ENCODE measurements around the gene GPRIN1. TPM values are rescaled to one million over a fixed set of nuclear protein-coding genes. Genes with fewer than 3 reads are reported as not detected.
A peak's percentile ranks its signal among the peaks of the same experiment; 100 is the strongest.

The GPRIN1 gene
- total RNA-seq, 1 donor from 2014 or later, result 0.67 TPM

DNA sequence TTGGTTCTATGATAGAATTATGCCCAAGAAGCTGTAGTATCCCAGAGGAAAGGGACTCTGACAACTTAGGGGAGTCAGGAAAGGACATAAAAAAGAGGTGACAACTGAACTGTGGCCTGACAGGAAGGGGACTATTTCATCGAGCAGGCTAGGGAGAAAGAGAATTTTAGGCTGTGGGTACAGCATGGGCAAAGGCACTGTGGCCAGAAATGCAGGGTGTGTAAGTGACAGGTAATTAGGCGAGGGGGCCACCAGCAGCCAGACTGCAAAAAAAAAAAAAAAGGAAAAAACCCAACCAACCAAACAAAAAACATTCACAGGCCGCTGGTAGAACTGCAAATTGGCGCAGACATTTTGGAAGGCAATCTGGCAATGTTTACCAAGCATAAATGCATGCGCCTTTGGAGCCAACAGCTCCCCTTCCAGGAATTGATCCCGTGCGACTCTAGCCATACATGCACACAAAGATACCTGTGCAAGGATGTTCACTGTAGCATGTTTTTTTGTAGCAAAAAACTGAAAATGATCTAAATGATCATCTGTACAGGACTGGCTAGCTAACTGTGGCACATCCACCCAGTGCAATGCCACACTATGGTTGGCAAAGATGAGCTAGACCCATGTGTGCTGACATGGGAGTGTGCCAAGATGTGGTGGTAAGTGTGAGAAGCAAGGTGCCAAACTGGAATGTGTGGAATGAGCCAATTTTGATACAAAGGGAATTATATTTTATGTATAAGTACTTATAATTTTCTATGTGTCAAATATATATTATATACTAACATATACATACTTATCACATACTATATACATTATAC is 21.6 kb upstream of the GPRIN1 start:
- Histone ChIP-seq H3K9ac (no peak overlapping the region), H3K4me3 (peak overlapping the region; percentile 54), H3K9me3 (ENCODE audit: low read depth) (no peaks in the 10 kb centered on the region), H3K4me2 (no peak overlapping the region), H2AFZ (replicated peaks) (no peak overlapping the region), H3K27ac (no peak overlapping the region), H3K27me3 (peaks cover 77% of the 10 kb centered on the region), H3F3A (ENCODE audit: low read depth) (peaks cover 39% of the 10 kb centered on the region), H3K4me1 (peaks cover 24% of the 10 kb centered on the region), H3K79me2 (ENCODE audit: low read depth) (no peaks in the 10 kb centered on the region), H3K36me3 (no peaks in the 10 kb centered on the region), H4K20me1 (ENCODE audit: low read depth) (peaks cover 23% of the 10 kb centered on the region)
- DNase-seq (ENCODE audit: low spot score), result no peak
- Mint-ChIP-seq H3K4me3 (peak overlapping the region; percentile 76), H3K36me3 (no peaks in the 10 kb centered on the region), H3K9me3 (no peaks in the 10 kb centered on the region), H3K27me3 (ENCODE audit: insufficient read depth, low read depth) (peaks cover 68% of the 10 kb centered on the region), H3K27ac (no peak overlapping the region), H3K4me1 (peaks cover 37% of the 10 kb centered on the region)
- TF ChIP-seq, protein P1, sequence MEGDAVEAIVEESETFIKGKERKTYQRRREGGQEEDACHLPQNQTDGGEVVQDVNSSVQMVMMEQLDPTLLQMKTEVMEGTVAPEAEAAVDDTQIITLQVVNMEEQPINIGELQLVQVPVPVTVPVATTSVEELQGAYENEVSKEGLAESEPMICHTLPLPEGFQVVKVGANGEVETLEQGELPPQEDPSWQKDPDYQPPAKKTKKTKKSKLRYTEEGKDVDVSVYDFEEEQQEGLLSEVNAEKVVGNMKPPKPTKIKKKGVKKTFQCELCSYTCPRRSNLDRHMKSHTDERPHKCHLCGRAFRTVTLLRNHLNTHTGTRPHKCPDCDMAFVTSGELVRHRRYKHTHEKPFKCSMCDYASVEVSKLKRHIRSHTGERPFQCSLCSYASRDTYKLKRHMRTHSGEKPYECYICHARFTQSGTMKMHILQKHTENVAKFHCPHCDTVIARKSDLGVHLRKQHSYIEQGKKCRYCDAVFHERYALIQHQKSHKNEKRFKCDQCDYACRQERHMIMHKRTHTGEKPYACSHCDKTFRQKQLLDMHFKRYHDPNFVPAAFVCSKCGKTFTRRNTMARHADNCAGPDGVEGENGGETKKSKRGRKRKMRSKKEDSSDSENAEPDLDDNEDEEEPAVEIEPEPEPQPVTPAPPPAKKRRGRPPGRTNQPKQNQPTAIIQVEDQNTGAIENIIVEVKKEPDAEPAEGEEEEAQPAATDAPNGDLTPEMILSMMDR (IDR thresholded peaks at IDR 0.05), result no peak
- no peak for TF ChIP-seq EZH2 (IDR thresholded peaks at IDR 0.05)
- no peak for TF ChIP-seq EZH2phosphoT487 (IDR thresholded peaks at IDR 0.05)

DNA sequence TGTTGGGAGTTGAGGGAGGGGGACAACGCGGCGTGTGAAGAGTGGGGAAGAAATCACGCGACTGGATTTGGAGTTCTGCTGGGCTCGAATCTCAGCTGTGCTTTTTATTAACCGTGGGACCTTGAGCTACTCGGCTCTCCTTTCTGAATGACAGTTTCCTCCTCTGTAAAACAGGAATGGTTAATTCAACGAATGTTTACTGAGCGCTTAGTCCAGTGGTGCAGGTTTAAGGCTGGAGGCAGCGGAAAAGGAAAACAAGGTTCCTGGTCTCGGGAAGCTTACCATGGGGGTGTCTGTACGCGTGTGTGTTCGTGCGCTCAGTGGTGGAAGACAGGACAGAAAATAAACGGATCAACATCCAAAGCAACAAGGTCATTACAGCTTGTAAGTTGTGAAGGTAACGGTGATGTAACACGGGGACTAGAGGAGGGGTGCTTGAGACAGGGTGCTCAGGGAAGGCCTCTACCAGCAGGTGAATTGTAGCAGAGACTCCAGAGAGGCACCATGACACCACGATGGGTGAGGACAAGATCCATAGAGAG is 20.8 kb upstream of the GPRIN1 start:
- Mint-ChIP-seq H3K27me3 (ENCODE audit: insufficient read depth, low read depth) (peaks cover 73% of the 10 kb centered on the region), H3K4me3 (peak overlapping the region; percentile 76), H3K36me3 (no peaks in the 10 kb centered on the region), H3K27ac (peak overlapping the region; percentile 27), H3K9me3 (peaks cover 2% of the 10 kb centered on the region), H3K4me1 (peaks cover 37% of the 10 kb centered on the region)
- no peak overlapping the region for H2AFZ ChIP-seq (replicated peaks)
- H3K4me2 ChIP-seq, result peak overlapping the region; percentile 84
- TF ChIP-seq EZH2 (IDR thresholded peaks at IDR 0.05), result no peak
- TF ChIP-seq, protein P1 (IDR thresholded peaks at IDR 0.05), result no peak
- no peak for TF ChIP-seq EZH2phosphoT487 (IDR thresholded peaks at IDR 0.05)
- H3K9ac ChIP-seq, result no peak overlapping the region
- no peak overlapping the region for H3K27ac ChIP-seq
- no peak for DNase-seq (ENCODE audit: low spot score)
- peaks cover 23% of the 10 kb centered on the region for H4K20me1 ChIP-seq (ENCODE audit: low read depth)
- peaks cover 84% of the 10 kb centered on the region for H3K27me3 ChIP-seq
- peaks cover 31% of the 10 kb centered on the region for H3F3A ChIP-seq (ENCODE audit: low read depth)
- peaks cover 24% of the 10 kb centered on the region for H3K4me1 ChIP-seq
- H3K4me3 ChIP-seq, result peak overlapping the region; percentile 54
- no peaks in the 10 kb centered on the region for H3K36me3 ChIP-seq
- H3K79me2 ChIP-seq (ENCODE audit: low read depth), result no peaks in the 10 kb centered on the region
- H3K9me3 ChIP-seq (ENCODE audit: low read depth), result no peaks in the 10 kb centered on the region

DNA sequence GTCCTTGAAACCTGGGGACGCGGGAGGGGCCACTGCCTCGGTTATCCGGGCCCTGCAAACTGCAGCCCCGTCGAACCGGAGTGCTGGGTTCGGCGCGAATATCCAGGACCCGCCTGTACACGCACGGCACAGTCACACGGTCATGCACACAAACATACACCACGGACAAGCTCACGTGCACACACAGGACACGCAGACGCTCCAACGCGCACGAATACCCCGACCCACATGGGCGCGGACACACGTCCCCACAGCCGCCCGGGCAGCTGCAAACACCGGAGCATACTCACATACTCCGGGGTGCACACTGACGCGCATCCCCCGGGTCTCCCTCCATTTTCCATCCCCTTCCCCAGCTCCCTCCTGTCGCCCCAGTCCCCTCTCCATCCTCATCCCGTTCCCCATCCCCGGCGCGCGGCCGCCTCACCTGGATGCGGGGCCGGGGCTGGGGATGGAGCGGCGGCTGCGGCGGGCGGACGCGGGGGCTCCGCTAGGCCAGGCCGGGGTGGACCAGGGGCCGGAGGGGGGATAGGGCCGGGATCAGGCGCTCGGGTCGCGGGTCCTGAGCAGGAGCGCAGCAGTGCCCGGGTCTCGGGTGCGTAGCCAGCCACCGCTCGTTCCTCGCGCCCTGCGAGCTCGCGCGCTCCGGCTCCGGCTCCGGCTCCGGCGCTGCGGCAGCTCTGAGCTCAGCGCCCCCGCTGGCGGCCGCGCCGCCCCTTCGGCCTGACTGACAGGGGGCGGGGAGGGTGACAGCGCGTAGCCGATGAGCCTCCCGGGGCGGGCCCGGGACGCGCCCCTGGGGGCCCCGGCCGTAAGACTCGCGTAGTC is 20.1 kb upstream of the GPRIN1 start, which contains the start of the genes EIF4E1B and SNCB:
TSS of gene EIF4E1B (plus strand) at position 823 of the 828 bp plus-strand sequence. CDS start 12,113 bp downstream, outside the sequence.
TSS of gene SNCB (minus strand) at position 682 of the 828 bp plus-strand sequence. CDS start 880 bp downstream, outside the sequence.
- Mint-ChIP-seq H3K27me3 (ENCODE audit: insufficient read depth, low read depth) (peaks cover 72% of the 10 kb centered on the region), H3K36me3 (no peaks in the 10 kb centered on the region), H3K27ac (peak within 1 kb of the TSS; percentile 27), H3K4me3 (peak within 1 kb of the TSS; percentile 76), H3K4me1 (peaks cover 36% of the 10 kb centered on the region), H3K9me3 (peaks cover 2% of the 10 kb centered on the region)
- H3K4me3 ChIP-seq, result peak within 1 kb of the TSS; percentile 54
- peaks cover 91% of the 10 kb centered on the region for H3K27me3 ChIP-seq
- H3K9ac ChIP-seq, result no peak within 1 kb of the TSS
- peak within 1 kb of the TSS; percentile 84 for H3K4me2 ChIP-seq
- no peak within 1 kb of the TSS for H3K27ac ChIP-seq
- H3K4me1 ChIP-seq, result peaks cover 24% of the 10 kb centered on the region
- no peaks in the 10 kb centered on the region for H3K9me3 ChIP-seq (ENCODE audit: low read depth)
- H3K79me2 ChIP-seq (ENCODE audit: low read depth), result no peaks in the 10 kb centered on the region
- peak; percentile 87 for DNase-seq (ENCODE audit: low spot score)
- peak within 1 kb of the TSS; percentile 27 for H2AFZ ChIP-seq (replicated peaks)
- peaks cover 23% of the 10 kb centered on the region for H4K20me1 ChIP-seq (ENCODE audit: low read depth)
- H3F3A ChIP-seq (ENCODE audit: low read depth), result peaks cover 24% of the 10 kb centered on the region
- H3K36me3 ChIP-seq, result no peaks in the 10 kb centered on the region
- peak; percentile 92 for TF ChIP-seq EZH2phosphoT487 (IDR thresholded peaks at IDR 0.05)
- peak; percentile 98 for TF ChIP-seq EZH2 (IDR thresholded peaks at IDR 0.05)
- TF ChIP-seq, protein P1 (IDR thresholded peaks at IDR 0.05), result peak; percentile 16
